ENCODE data around the gene CEBPZOS. TPM values are rescaled to one million over a fixed set of nuclear protein-coding genes. Genes with fewer than 3 reads are reported as not detected.

CEBPZOS gene
- total RNA-seq = 10 to 100 TPM; 29.3 to 33.2 TPM

DNA sequence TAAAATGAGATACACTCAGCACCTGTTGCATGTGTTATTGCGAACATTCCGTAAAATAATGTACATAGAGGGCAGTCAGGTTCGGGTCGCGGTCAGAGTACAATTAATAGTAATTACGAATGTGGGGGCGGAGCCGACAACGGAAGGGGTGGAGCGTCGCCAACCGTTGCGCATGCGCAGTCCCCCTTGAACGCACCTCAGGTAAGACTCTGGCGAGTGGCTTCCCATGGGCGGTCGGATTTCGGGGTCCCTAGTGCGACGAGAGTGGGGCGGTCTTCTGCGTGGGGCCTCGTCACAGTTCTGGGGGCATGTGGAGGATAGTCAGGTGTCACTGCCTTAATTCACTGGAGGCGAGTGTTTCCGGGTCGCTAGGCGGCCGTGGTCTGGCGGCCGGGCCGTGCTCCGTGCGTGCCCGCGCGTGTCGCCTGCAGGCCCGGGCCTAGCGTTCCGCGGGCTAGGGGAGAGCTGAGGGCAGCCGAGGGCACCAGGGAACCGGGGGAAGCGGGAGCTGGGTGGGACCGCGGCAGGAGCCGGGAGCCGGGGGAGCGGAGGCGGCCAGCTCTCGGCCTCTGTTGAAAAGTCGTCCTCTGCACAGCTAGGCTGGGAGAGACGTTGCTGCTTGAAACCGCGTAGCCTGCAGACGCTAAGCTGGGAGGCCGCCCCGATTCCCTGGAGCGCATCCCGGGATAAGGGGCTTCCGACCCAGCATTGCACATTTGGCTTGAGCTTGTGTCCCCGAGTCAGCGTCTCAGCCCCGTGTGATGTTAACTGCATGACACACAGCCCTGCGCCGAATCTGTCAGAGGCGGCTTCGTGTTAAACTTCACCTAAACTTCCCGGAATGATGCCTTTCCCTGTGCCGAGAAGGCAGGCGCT lies at the start of gene CEBPZOS:
TSS of gene CEBPZOS (plus strand) at position 177 of the 876 bp plus-strand sequence. CDS start 3,209 bp downstream, outside the sequence.
- Mint-ChIP-seq H3K4me3 (peak within 1 kb of the TSS; percentile 99), H3K27me3 (peaks cover 2% of the 10 kb centered on the region), H3K4me1 (ENCODE audit: low read depth) (peaks cover 29% of the 10 kb centered on the region), H3K9me3 (no peaks in the 10 kb centered on the region), H3K27ac (peak within 1 kb of the TSS; percentile 98), H3K36me3 (peaks cover 13% of the 10 kb centered on the region)
- intact Hi-C loops (cut with micrococcal nuclease) = loop anchor here (1.0 to 2.0 kb wide), 4 partner anchors 28 to 112 kb away; partner anchors contain the start of genes CEBPZ, EIF2AK2, GPATCH11 and HEATR5B
- CTCF ChIA-PET = interaction anchor here (0.9 kb wide), 2 partner anchors 11 to 167 kb away, joined by 3 to 4 read pairs; no protein-coding TSS in a partner anchor
- POLR2A ChIA-PET = interaction anchor here (0.6 to 1.3 kb wide), 5 partner anchors 35 to 181 kb away, joined by 3 to 6 read pairs (median 3); partner anchors contain the start of genes CEBPZ, EIF2AK2, NDUFAF7 and PRKD3
- peak; percentile 93 for DNase-seq

DNA sequence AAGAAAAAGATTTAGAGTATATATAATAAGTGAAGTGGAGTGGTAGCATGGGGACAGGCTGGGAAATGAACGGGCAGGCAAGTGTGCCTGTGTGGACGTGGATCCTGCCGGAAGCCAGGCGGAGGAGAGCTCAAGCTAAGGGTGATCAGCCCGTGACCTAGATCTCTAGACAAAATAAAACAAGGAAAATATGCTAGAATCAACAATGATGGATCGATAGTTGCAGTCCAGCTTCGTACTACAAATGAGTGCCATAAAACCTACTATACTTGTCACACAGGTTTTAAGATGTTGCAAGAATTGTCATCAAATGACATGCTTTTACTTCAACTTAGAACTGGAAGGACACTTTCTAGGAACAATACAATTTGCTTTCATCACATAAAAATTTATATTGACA lies 48.0 kb upstream of the CEBPZOS start:
- Mint-ChIP-seq H3K4me3 (no peak overlapping the region), H3K27ac (no peak overlapping the region)

DNA sequence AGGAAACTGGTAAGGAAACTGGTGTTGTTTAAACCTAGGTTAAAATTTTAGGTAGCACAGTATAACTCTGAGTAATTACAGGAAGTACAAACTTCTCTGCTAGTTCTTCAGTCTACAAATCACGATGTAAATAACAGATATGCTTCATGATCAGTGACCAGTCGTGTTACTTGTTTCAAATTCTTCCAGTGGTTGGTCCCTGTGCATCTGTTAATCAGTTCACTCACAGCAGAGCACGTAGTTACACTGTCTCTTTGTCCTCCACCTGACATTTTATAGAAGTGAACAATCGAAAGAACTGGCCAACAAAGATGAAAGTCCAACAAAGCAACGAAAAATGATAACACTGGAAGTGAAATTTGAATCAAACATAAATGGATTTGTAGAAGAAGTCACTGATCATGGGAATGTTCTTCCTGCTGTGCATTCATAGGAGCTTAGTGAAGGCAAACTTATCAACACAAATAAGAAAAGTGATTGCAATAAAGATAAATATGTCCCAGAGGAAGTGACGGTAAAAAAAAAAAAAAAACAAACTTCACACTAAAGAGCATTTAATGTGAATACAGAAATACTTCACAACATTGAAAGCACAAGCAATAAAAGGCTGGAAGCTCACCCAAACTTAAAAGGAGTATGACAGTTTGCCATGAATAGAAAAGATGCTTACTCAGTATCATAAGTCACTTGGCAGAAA lies 46.5 kb upstream of the CEBPZOS start:
- no peaks in the 10 kb centered on the region for H3K27me3 Mint-ChIP-seq
- POLR2A ChIA-PET = no interaction called here
- peaks cover 35% of the 10 kb centered on the region for H3K4me1 Mint-ChIP-seq (ENCODE audit: low read depth)
- peaks cover 40% of the 10 kb centered on the region for H3K36me3 Mint-ChIP-seq
- H3K27ac Mint-ChIP-seq = peak overlapping the region; percentile 77
- H3K4me3 Mint-ChIP-seq = peak overlapping the region; percentile 50
- intact Hi-C loops (cut with micrococcal nuclease) = no loop called here
- no peaks in the 10 kb centered on the region for H3K9me3 Mint-ChIP-seq
- DNase-seq = no peak
- CTCF ChIA-PET = no interaction called here

More for the DNA sequence above, 48.0 kb upstream of the CEBPZOS start:
- Mint-ChIP-seq H3K4me1 (ENCODE audit: low read depth) (peaks cover 29% of the 10 kb centered on the region), H3K36me3 (peaks cover 37% of the 10 kb centered on the region), H3K27me3 (no peaks in the 10 kb centered on the region), H3K9me3 (no peaks in the 10 kb centered on the region)
- CTCF ChIA-PET = interaction anchor here (0.6 kb wide), 1 partner anchor 103 kb away, joined by 3 read pairs; no protein-coding TSS in a partner anchor
- POLR2A ChIA-PET = no interaction called here
- DNase-seq = no peak
- intact Hi-C loops (cut with micrococcal nuclease) = no loop called here

DNA sequence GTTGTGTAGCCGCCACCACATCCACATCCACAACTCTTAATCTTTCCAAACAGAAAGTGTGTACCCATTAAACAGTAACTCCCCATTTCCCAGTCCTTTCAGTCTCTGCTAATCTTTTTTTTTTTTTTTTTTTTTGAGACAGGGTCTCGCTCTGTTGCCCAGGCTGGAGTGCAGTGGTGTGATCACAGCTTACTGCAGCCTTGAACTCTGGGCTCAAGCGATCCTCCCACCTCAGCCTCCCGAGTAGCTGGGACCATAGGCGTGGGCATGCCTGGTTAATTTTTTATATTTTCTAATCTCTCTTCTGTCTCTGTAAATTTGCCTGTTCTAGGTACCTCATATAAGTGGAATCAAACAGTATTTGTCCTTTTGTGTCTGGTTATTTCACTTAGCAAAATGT lies 43.1 kb upstream of the CEBPZOS start:
- Mint-ChIP-seq H3K27me3 (no peaks in the 10 kb centered on the region), H3K4me1 (ENCODE audit: low read depth) (peaks cover 56% of the 10 kb centered on the region), H3K27ac (no peak overlapping the region), H3K9me3 (no peaks in the 10 kb centered on the region), H3K4me3 (no peak overlapping the region), H3K36me3 (peaks cover 28% of the 10 kb centered on the region)
- ChIA-PET CTCF (no interaction called here), POLR2A (no interaction called here)
- DNase-seq = no peak
- intact Hi-C loops (cut with micrococcal nuclease) = no loop called here

DNA sequence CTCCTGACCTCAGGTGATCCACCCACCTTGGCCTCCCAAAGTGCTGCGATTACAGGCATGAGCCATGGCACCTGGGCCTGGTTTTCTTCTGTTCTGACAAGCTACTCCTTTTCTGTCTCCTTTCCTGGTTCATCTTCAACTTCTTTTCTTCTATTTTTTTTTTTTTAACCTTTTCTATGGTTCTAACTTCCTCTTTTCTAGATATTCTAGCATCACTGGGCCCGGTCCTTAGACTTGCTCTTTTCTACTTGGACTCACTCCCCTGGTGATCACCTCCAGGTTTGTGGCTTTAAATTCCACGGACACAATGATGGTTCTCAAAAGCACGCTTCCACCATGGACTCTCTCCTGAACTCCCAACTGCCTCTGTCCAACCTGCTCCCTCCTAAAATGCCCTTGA lies 41.5 kb upstream of the CEBPZOS start:
- no peak overlapping the region for H3K4me3 Mint-ChIP-seq
- intact Hi-C loops (cut with micrococcal nuclease) = loop anchor here (5.0 kb wide), 3 partner anchors 168 to 718 kb away; partner anchors contain the start of genes PRKD3 and STRN
- no peak overlapping the region for H3K27ac Mint-ChIP-seq
- CTCF ChIA-PET = interaction anchor here (1.1 kb wide), 1 partner anchor 14 kb away, joined by 4 read pairs; no protein-coding TSS in a partner anchor
- no peaks in the 10 kb centered on the region for H3K9me3 Mint-ChIP-seq
- no peaks in the 10 kb centered on the region for H3K27me3 Mint-ChIP-seq
- peaks cover 53% of the 10 kb centered on the region for H3K4me1 Mint-ChIP-seq (ENCODE audit: low read depth)
- DNase-seq = no peak
- POLR2A ChIA-PET = interaction anchor here (0.6 kb wide), 1 partner anchor 42 kb away, joined by 3 read pairs; no protein-coding TSS in a partner anchor
- peaks cover 22% of the 10 kb centered on the region for H3K36me3 Mint-ChIP-seq

DNA sequence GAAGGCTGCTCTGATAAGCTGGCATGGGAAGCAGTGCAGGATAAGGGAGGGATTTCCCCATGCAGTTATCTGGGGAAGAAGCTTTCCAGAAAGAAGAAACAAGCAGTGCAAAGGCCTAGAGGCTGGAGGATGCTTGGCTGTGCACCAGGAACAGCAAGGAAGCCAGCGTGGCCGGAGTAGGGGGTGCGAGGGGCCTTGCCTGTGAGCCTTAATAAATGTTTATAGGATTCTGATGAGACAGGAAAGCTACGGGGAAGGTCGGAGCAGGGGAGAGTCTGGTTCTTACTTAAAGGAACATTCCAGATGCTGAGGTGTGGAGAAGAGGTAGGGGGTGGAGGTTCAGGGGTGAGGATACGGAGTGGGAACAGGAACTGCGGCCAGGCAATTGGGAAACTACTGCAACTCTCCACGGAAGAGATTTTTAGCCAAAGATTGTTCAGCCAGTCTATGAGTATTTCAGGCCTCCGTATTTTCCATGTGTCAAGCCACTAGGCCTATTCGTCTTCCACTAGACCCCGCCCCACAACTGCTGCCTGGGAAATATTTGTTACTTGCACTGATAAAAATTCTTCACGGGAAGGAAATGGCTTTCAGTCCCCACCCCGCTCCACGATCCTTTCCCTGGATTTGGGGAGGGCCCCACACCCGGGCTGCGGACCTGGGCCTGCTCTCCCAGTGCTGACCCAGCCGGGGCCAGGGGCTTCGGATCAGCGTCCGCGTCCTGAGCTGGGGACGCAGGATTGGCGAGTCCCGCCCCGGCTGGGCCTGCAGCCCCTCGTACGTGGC lies 40.0 kb upstream of the CEBPZOS start:
- Mint-ChIP-seq H3K27ac (peak overlapping the region; percentile 66), H3K4me1 (ENCODE audit: low read depth) (peaks cover 40% of the 10 kb centered on the region), H3K36me3 (peaks cover 22% of the 10 kb centered on the region), H3K27me3 (no peaks in the 10 kb centered on the region), H3K4me3 (peak overlapping the region; percentile 80), H3K9me3 (no peaks in the 10 kb centered on the region)
- intact Hi-C loops (cut with micrococcal nuclease) = loop anchor here (2.0 to 5.0 kb wide), 4 partner anchors 41 to 716 kb away; partner anchors contain the start of genes CEBPZOS, PRKD3 and STRN
- ChIA-PET CTCF (interaction anchor here (0.6 to 1.4 kb wide), 4 partner anchors 10 to 1354 kb away, joined by 3 to 4 read pairs (median 3); no protein-coding TSS in a partner anchor), POLR2A (interaction anchor here (1.0 to 1.7 kb wide), 5 partner anchors 10 to 75 kb away, joined by 3 to 7 read pairs (median 3); partner anchors contain the start of genes CEBPZ and NDUFAF7)
- DNase-seq = peak; percentile 50

DNA sequence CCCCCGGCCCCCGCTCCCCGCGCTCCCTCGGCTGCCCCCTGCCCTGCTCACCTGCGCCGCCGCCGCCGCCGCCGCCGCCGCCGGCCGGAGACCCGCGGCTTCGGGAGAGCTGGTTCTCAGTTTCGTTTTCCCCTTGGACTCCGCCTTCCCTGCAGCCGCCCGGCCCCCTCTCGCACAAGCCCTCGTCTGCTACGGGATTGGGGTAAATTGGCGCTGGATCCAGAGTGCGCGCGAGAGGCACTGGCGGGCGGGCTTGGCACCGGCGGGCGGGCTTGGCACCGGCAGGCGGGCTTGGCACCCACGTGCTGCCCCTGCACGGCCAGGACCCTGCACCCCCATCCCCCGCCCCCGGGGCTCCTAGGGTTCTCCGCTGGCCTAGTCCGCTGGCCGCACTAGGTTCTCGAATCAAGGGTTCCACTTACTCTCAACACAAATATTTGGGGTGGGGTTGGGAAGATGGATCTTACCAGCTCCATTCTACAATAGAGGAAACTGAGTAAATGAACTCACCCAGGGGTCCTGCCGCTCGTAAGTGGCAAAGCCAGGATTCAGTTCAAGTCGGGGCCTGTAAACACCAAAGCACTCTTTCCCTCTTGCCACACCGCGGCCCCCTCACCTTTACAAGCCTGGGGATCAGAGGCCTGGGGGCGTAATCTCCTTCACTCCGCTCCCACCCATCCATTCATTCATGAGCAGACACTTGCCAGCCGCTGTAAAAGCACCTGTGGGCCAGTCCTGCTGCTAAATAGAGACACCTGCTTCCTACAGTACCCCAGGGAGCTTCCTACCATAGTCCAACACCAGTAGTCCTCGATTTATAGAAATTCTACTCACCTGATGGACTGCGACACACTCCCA lies 39.2 kb upstream of the CEBPZOS start, which contains the start of gene EIF2AK2:
TSS of gene EIF2AK2 (minus strand) at position 124 of the 858 bp plus-strand sequence. CDS start 9,174 bp downstream, outside the sequence.
- H3K4me1 Mint-ChIP-seq (ENCODE audit: low read depth) = peaks cover 34% of the 10 kb centered on the region
- peak within 1 kb of the TSS; percentile 80 for H3K4me3 Mint-ChIP-seq
- ChIA-PET POLR2A (interaction anchor here (1.0 to 1.7 kb wide), 5 partner anchors 11 to 75 kb away, joined by 3 to 7 read pairs (median 3); partner anchors contain the start of genes CEBPZ and NDUFAF7), CTCF (interaction anchor here (0.9 to 1.4 kb wide), 2 partner anchors 11 to 12 kb away, joined by 3 read pairs; no protein-coding TSS in a partner anchor)
- H3K36me3 Mint-ChIP-seq = peaks cover 18% of the 10 kb centered on the region
- peak within 1 kb of the TSS; percentile 74 for H3K27ac Mint-ChIP-seq
- peak; percentile 88 for DNase-seq
- intact Hi-C loops (cut with micrococcal nuclease) = loop anchor here (2.0 to 5.0 kb wide), 4 partner anchors 40 to 715 kb away; partner anchors contain the start of genes CEBPZOS, PRKD3 and STRN
- no peaks in the 10 kb centered on the region for H3K9me3 Mint-ChIP-seq
- no peaks in the 10 kb centered on the region for H3K27me3 Mint-ChIP-seq

DNA sequence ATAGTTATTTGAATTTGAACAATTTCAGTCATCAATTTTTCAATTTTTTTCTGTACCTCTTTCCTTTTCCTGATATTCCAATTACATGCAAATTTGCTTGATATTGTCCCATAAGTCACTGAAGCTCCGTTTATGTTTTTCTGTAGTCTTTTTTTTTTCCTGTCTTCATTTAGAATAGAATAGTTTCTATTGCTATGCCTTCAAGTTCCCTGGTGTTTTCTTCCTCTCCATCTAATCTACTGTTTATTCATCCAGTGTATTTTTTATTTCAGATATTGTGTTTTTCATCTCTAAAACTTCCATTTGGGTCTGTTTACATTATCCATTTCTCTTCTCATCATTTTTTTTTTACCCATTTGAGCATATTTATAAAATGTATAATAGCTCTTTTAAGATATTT lies 31.5 kb upstream of the CEBPZOS start:
- DNase-seq = no peak
- H3K4me3 Mint-ChIP-seq = no peak overlapping the region
- intact Hi-C loops (cut with micrococcal nuclease) = loop anchor here (5.0 to 10.0 kb wide), 3 partner anchors 210 to 373 kb away; no protein-coding TSS in a partner anchor

DNA sequence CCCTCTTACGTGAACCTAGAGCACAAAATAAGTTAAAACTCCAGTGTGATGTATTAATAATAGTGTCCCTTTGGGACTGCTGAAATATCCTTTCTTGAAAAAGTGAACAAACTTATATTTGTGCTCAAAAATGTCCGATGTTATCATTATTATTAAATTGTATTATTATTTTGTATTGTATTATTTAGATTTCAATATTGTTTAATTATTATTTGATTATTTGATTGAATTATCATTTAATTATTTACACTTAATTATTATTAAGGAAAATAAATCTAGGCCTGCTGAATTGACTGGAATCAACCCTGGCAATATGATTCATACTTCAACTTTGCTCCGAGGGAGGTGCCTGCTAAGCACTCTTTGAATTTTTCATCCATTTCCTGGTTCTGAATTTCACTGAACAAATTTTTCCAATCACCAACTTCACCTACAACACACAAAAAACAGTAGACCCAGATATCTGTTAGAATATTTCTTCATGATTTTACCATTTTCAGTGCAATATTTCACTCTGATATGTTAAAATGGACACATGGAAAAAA lies 28.6 kb upstream of the CEBPZOS start:
- Mint-ChIP-seq H3K27me3 (no peaks in the 10 kb centered on the region), H3K4me3 (no peak overlapping the region), H3K27ac (no peak overlapping the region), H3K9me3 (peaks cover 12% of the 10 kb centered on the region), H3K36me3 (peaks cover 6% of the 10 kb centered on the region), H3K4me1 (ENCODE audit: low read depth) (peaks cover 2% of the 10 kb centered on the region)
- intact Hi-C loops (cut with micrococcal nuclease) = loop anchor here (2.0 to 10.0 kb wide), 4 partner anchors 29 to 370 kb away; partner anchors contain the start of gene CEBPZOS
- DNase-seq = no peak
- POLR2A ChIA-PET = no interaction called here
- CTCF ChIA-PET = interaction anchor here (0.6 to 2.2 kb wide), 8 partner anchors 9 to 710 kb away, joined by 3 to 8 read pairs (median 4); no protein-coding TSS in a partner anchor

More for the DNA sequence above, 31.5 kb upstream of the CEBPZOS start:
- Mint-ChIP-seq H3K36me3 (peaks cover 6% of the 10 kb centered on the region), H3K27me3 (no peaks in the 10 kb centered on the region), H3K4me1 (ENCODE audit: low read depth) (peaks cover 2% of the 10 kb centered on the region), H3K9me3 (peaks cover 12% of the 10 kb centered on the region), H3K27ac (no peak overlapping the region)
- CTCF ChIA-PET = no interaction called here
- POLR2A ChIA-PET = no interaction called here

Data from activated CD4-positive, alpha-beta memory T cell treated with anti-CD3 and anti-CD28 coated beads for 36 hours (primary cell).